ENCODE results near the gene SCAND1.

DNA sequence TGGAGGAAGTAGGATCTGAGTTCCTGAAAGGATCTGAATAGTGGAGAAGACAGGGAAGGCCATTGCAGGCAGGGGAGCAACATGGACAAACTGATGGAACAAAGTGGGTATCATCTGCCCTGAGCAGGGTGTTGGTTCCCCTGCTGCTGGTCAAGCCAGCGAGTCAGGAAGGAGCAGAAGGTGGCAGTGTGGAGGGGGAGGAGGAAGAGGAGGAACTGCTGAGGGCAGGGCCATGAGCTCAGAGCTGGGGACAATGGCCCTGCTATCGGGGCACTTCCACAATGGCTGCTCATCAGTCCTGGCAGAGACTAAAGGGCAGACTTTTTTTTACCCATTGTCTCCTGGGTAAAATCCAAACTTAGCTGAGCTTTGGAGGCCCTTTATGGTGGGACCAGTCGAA, 27.7 kb upstream of the SCAND1 start:
- no peak for TF ChIP-seq POLR2A (IDR thresholded peaks at IDR 0.05)
- TF ChIP-seq, protein P1, sequence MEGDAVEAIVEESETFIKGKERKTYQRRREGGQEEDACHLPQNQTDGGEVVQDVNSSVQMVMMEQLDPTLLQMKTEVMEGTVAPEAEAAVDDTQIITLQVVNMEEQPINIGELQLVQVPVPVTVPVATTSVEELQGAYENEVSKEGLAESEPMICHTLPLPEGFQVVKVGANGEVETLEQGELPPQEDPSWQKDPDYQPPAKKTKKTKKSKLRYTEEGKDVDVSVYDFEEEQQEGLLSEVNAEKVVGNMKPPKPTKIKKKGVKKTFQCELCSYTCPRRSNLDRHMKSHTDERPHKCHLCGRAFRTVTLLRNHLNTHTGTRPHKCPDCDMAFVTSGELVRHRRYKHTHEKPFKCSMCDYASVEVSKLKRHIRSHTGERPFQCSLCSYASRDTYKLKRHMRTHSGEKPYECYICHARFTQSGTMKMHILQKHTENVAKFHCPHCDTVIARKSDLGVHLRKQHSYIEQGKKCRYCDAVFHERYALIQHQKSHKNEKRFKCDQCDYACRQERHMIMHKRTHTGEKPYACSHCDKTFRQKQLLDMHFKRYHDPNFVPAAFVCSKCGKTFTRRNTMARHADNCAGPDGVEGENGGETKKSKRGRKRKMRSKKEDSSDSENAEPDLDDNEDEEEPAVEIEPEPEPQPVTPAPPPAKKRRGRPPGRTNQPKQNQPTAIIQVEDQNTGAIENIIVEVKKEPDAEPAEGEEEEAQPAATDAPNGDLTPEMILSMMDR (IDR thresholded peaks at IDR 0.05): no peak

All from uterus (tissue), 2 donors.